ENCODE data around the gene PABPC1L.

The PABPC1L gene

GRCh38 chr20:44900231-44900854 is 9.5 kb upstream of the PABPC1L start:
- DNase-seq (ENCODE audit: low spot score) = no peak

- peak; percentile 78 for DNase-seq (ENCODE audit: low spot score)
Measured at GRCh38 chr20:44901974-44902373, 7.9 kb upstream of the PABPC1L start.

GRCh38 chr20:44904377-44904776 is 5.5 kb upstream of the PABPC1L start:
- DNase-seq (ENCODE audit: low spot score) = no peak

GRCh38 chr20:44908987-44909871 is 631 bp upstream of the PABPC1L start:
- no peak for DNase-seq (ENCODE audit: low spot score)

- no peak for DNase-seq (ENCODE audit: low spot score)
Measured at GRCh38 chr20:44910690-44911262, 916 bp downstream of the PABPC1L start.

- DNase-seq (ENCODE audit: low spot score) = no peak
Measured at GRCh38 chr20:44911264-44911921, 1.5 kb downstream of the PABPC1L start.

- DNase-seq (ENCODE audit: low spot score) = no peak
Measured at GRCh38 chr20:44912189-44912588, 2.3 kb downstream of the PABPC1L start.

- DNase-seq (ENCODE audit: low spot score) = no peak
Measured at GRCh38 chr20:44914924-44915323, 5.1 kb downstream of the PABPC1L start.

GRCh38 chr20:44916586-44916985 is 6.7 kb downstream of the PABPC1L start:
- DNase-seq (ENCODE audit: low spot score) = no peak

- no peak for DNase-seq (ENCODE audit: low spot score)
Measured at GRCh38 chr20:44917399-44917798, 7.5 kb downstream of the PABPC1L start.

- no peak for DNase-seq (ENCODE audit: low spot score)
Measured at GRCh38 chr20:44918342-44918741, 8.5 kb downstream of the PABPC1L start.

GRCh38 chr20:44918761-44919160 is 8.9 kb downstream of the PABPC1L start:
- no peak for DNase-seq (ENCODE audit: low spot score)

GRCh38 chr20:44921447-44921846 is 11.6 kb downstream of the PABPC1L start:
- DNase-seq (ENCODE audit: low spot score) = no peak

GRCh38 chr20:44924541-44924940 is 14.7 kb downstream of the PABPC1L start:
- no peak for DNase-seq (ENCODE audit: low spot score)

- DNase-seq (ENCODE audit: low spot score) = no peak
Measured at GRCh38 chr20:44928595-44928994, 18.7 kb downstream of the PABPC1L start.

GRCh38 chr20:44930517-44931168 is 20.8 kb downstream of the PABPC1L start:
- no peak for DNase-seq (ENCODE audit: low spot score)

GRCh38 chr20:44931911-44932310 is 22.1 kb downstream of the PABPC1L start:
- no peak for DNase-seq (ENCODE audit: low spot score)

- DNase-seq (ENCODE audit: low spot score) = no peak
Measured at GRCh38 chr20:44932916-44933315, 23.1 kb downstream of the PABPC1L start.

GRCh38 chr20:44936510-44936909 is 26.6 kb downstream of the PABPC1L start:
- no peak for DNase-seq (ENCODE audit: low spot score)

- DNase-seq (ENCODE audit: low spot score) = peak; percentile 20
Measured at GRCh38 chr20:44938637-44939036, 28.8 kb downstream of the PABPC1L start.

- no peak for DNase-seq (ENCODE audit: low spot score)
Measured at GRCh38 chr20:44941120-44941691, 31.3 kb downstream of the PABPC1L start.

Measured in putamen (tissue), 1 donor.